ENCODE measurements around the gene IQSEC2. TPM values are rescaled to one million over a fixed set of nuclear protein-coding genes. Genes with fewer than 3 reads are reported as not detected.

The IQSEC2 gene
- 0.37 and 0.64 TPM in 2 replicates for total RNA-seq

- Mint-ChIP-seq H3K27ac (no peak within 1 kb of the TSS), H3K36me3 (ENCODE audit: low read depth) (no peaks in the 10 kb centered on the region), H3K9me3 (no peaks in the 10 kb centered on the region), H3K27me3 (peaks cover 2% of the 10 kb centered on the region), H3K4me3 (no peak within 1 kb of the TSS), H3K4me1 (peaks cover 3% of the 10 kb centered on the region)
- DNase-seq = no peak
- intact Hi-C loops (cut with micrococcal nuclease) = no loop called here
Measured at GRCh38 chrX:53281321-53281822, at the start of gene IQSEC2. IQSEC2 (minus strand) TSS chrX:53281584.

- Mint-ChIP-seq H3K4me1 (no peaks in the 10 kb centered on the region), H3K4me3 (no peak overlapping the region), H3K36me3 (ENCODE audit: low read depth) (no peaks in the 10 kb centered on the region), H3K27me3 (peaks cover 38% of the 10 kb centered on the region), H3K9me3 (no peaks in the 10 kb centered on the region), H3K27ac (no peak overlapping the region)
- DNase-seq = no peak
- intact Hi-C loops (cut with micrococcal nuclease) = no loop called here
Measured at GRCh38 chrX:53330331-53330730, 48.9 kb upstream of the IQSEC2 start.

GRCh38 chrX:53324803-53325202 is 43.4 kb upstream of the IQSEC2 start:
- no peaks in the 10 kb centered on the region for H3K36me3 Mint-ChIP-seq (ENCODE audit: low read depth)
- H3K9me3 Mint-ChIP-seq = no peaks in the 10 kb centered on the region
- intact Hi-C loops (cut with micrococcal nuclease) = loop anchor here (10.0 kb wide), 1 partner anchor 50 kb away; no protein-coding TSS in a partner anchor
- peaks cover 61% of the 10 kb centered on the region for H3K27me3 Mint-ChIP-seq
- DNase-seq = no peak
- no peak overlapping the region for H3K27ac Mint-ChIP-seq
- no peak overlapping the region for H3K4me3 Mint-ChIP-seq
- peaks cover 8% of the 10 kb centered on the region for H3K4me1 Mint-ChIP-seq

- Mint-ChIP-seq H3K9me3 (no peaks in the 10 kb centered on the region), H3K4me3 (no peak overlapping the region), H3K4me1 (peaks cover 10% of the 10 kb centered on the region), H3K27ac (no peak overlapping the region), H3K36me3 (ENCODE audit: low read depth) (no peaks in the 10 kb centered on the region), H3K27me3 (peaks cover 66% of the 10 kb centered on the region)
- intact Hi-C loops (cut with micrococcal nuclease) = loop anchor here (10.0 kb wide), 1 partner anchor 51 kb away; no protein-coding TSS in a partner anchor
- no peak for DNase-seq
Measured at GRCh38 chrX:53324085-53324484, 42.7 kb upstream of the IQSEC2 start.

GRCh38 chrX:53323196-53323595 is 41.8 kb upstream of the IQSEC2 start:
- intact Hi-C loops (cut with micrococcal nuclease) = loop anchor here (10.0 kb wide), 1 partner anchor 52 kb away; no protein-coding TSS in a partner anchor
- peaks cover 10% of the 10 kb centered on the region for H3K4me1 Mint-ChIP-seq
- H3K4me3 Mint-ChIP-seq = no peak overlapping the region
- H3K27me3 Mint-ChIP-seq = peaks cover 72% of the 10 kb centered on the region
- DNase-seq = no peak
- H3K36me3 Mint-ChIP-seq (ENCODE audit: low read depth) = no peaks in the 10 kb centered on the region
- no peak overlapping the region for H3K27ac Mint-ChIP-seq
- H3K9me3 Mint-ChIP-seq = no peaks in the 10 kb centered on the region

- DNase-seq = no peak
- intact Hi-C loops (cut with micrococcal nuclease) = loop anchor here (10.0 kb wide), 1 partner anchor 53 kb away; no protein-coding TSS in a partner anchor
- H3K9me3 Mint-ChIP-seq = no peaks in the 10 kb centered on the region
- H3K36me3 Mint-ChIP-seq (ENCODE audit: low read depth) = no peaks in the 10 kb centered on the region
- H3K27ac Mint-ChIP-seq = no peak overlapping the region
- peaks cover 66% of the 10 kb centered on the region for H3K27me3 Mint-ChIP-seq
- H3K4me3 Mint-ChIP-seq = peak overlapping the region; percentile 58
- peaks cover 13% of the 10 kb centered on the region for H3K4me1 Mint-ChIP-seq
Measured at GRCh38 chrX:53321943-53322497, 40.6 kb upstream of the IQSEC2 start.

- Mint-ChIP-seq H3K36me3 (ENCODE audit: low read depth) (no peaks in the 10 kb centered on the region), H3K4me3 (peak overlapping the region; percentile 58), H3K27me3 (peaks cover 64% of the 10 kb centered on the region), H3K27ac (no peak overlapping the region), H3K9me3 (no peaks in the 10 kb centered on the region), H3K4me1 (peaks cover 13% of the 10 kb centered on the region)
- intact Hi-C loops (cut with micrococcal nuclease) = loop anchor here (10.0 kb wide), 1 partner anchor 53 kb away; no protein-coding TSS in a partner anchor
- DNase-seq = peak; percentile 61
Measured at GRCh38 chrX:53321230-53321942, 40.0 kb upstream of the IQSEC2 start.

GRCh38 chrX:53320543-53321229 is 39.3 kb upstream of the IQSEC2 start:
- peak overlapping the region; percentile 32 for H3K4me3 Mint-ChIP-seq
- intact Hi-C loops (cut with micrococcal nuclease) = loop anchor here (10.0 kb wide), 1 partner anchor 54 kb away; no protein-coding TSS in a partner anchor
- no peak overlapping the region for H3K27ac Mint-ChIP-seq
- peaks cover 57% of the 10 kb centered on the region for H3K27me3 Mint-ChIP-seq
- peaks cover 13% of the 10 kb centered on the region for H3K4me1 Mint-ChIP-seq
- H3K36me3 Mint-ChIP-seq (ENCODE audit: low read depth) = no peaks in the 10 kb centered on the region
- no peaks in the 10 kb centered on the region for H3K9me3 Mint-ChIP-seq
- DNase-seq = peak; percentile 59

GRCh38 chrX:53319614-53320542 is 38.5 kb upstream of the IQSEC2 start:
- Mint-ChIP-seq H3K36me3 (ENCODE audit: low read depth) (no peaks in the 10 kb centered on the region), H3K9me3 (no peaks in the 10 kb centered on the region), H3K4me3 (peak overlapping the region; percentile 85), H3K27me3 (peaks cover 52% of the 10 kb centered on the region), H3K4me1 (peaks cover 13% of the 10 kb centered on the region), H3K27ac (no peak overlapping the region)
- intact Hi-C loops (cut with micrococcal nuclease) = loop anchor here (10.0 kb wide), 2 partner anchors 55 to 165 kb away; no protein-coding TSS in a partner anchor
- DNase-seq = no peak

- intact Hi-C loops (cut with micrococcal nuclease) = loop anchor here (10.0 kb wide), 1 partner anchor 166 kb away; no protein-coding TSS in a partner anchor
- Mint-ChIP-seq H3K27ac (no peak overlapping the region), H3K27me3 (peaks cover 46% of the 10 kb centered on the region), H3K4me3 (no peak overlapping the region), H3K9me3 (no peaks in the 10 kb centered on the region), H3K36me3 (ENCODE audit: low read depth) (no peaks in the 10 kb centered on the region), H3K4me1 (peaks cover 13% of the 10 kb centered on the region)
- DNase-seq = no peak
Measured at GRCh38 chrX:53318766-53319353, 37.5 kb upstream of the IQSEC2 start.

- H3K4me1 Mint-ChIP-seq = peaks cover 13% of the 10 kb centered on the region
- peak; percentile 89 for DNase-seq
- H3K9me3 Mint-ChIP-seq = no peaks in the 10 kb centered on the region
- H3K4me3 Mint-ChIP-seq = no peak overlapping the region
- intact Hi-C loops (cut with micrococcal nuclease) = loop anchor here (10.0 kb wide), 1 partner anchor 167 kb away; no protein-coding TSS in a partner anchor
- H3K27ac Mint-ChIP-seq = no peak overlapping the region
- H3K36me3 Mint-ChIP-seq (ENCODE audit: low read depth) = no peaks in the 10 kb centered on the region
- peaks cover 32% of the 10 kb centered on the region for H3K27me3 Mint-ChIP-seq
Measured at GRCh38 chrX:53317365-53318069, 36.1 kb upstream of the IQSEC2 start.

- Mint-ChIP-seq H3K9me3 (no peaks in the 10 kb centered on the region), H3K4me3 (no peak overlapping the region), H3K36me3 (ENCODE audit: low read depth) (no peaks in the 10 kb centered on the region), H3K27me3 (peaks cover 26% of the 10 kb centered on the region), H3K4me1 (peaks cover 12% of the 10 kb centered on the region), H3K27ac (no peak overlapping the region)
- DNase-seq = no peak
- intact Hi-C loops (cut with micrococcal nuclease) = loop anchor here (10.0 kb wide), 1 partner anchor 168 kb away; no protein-coding TSS in a partner anchor
Measured at GRCh38 chrX:53316860-53317237, 35.5 kb upstream of the IQSEC2 start.

Data from activated CD4-positive, alpha-beta T cell treated with anti-CD3 and anti-CD28 coated beads, Interleukin-2, amount 10 ng/mL, durations not matched to agents 24 days and 14 days (primary cell).